Endodermal cell (in vitro differentiated cells): ENCODE data around the gene PNPLA7. TPM values are rescaled to one million over a fixed set of nuclear protein-coding genes. Genes with fewer than 3 reads are reported as not detected.

Source experiments
- DNase-seq: peaks from one replicate; pipeline ENCODE4 v3.0.0-alpha.2; 2017
- H3K27ac ChIP-seq: 2 replicates; pipeline ENCODE4 v1.5.1; 2013; ENCODE audit warnings: mild to moderate bottlenecking, low read depth, low read length, moderate library complexity
- H3K27me3 ChIP-seq: 2 replicates; pipeline ENCODE4 v1.6.1; 2013; ENCODE audit warnings: mild to moderate bottlenecking, low read length, moderate library complexity; ENCODE audit not compliant: insufficient read depth, control insufficient read depth, poor library complexity, severe bottlenecking
- H3K36me3 ChIP-seq: 2 replicates; pipeline ENCODE4 v1.7.0; 2013; ENCODE audit warnings: mild to moderate bottlenecking, low read length, moderate library complexity; ENCODE audit not compliant: control insufficient read depth, insufficient read depth
- H3K4me1 ChIP-seq: one replicate; pipeline ENCODE4 v1.7.0; 2013; ENCODE audit warnings: low read length; ENCODE audit not compliant: control insufficient read depth, insufficient read depth
- H3K4me3 ChIP-seq: 2 replicates; pipeline ENCODE4 v1.5.1; 2013; ENCODE audit warnings: mild to moderate bottlenecking, low read length, moderate library complexity
- H3K9ac ChIP-seq: 2 replicates; pipeline ENCODE4 v1.6.1; 2013; ENCODE audit warnings: mild to moderate bottlenecking, low read length, moderate library complexity; ENCODE audit not compliant: poor library complexity, severe bottlenecking; ENCODE audit errors: extremely low read depth
- H3K9me3 ChIP-seq: 2 replicates; pipeline ENCODE4 v1.6.1; 2013; ENCODE audit warnings: mild to moderate bottlenecking, low read length, moderate library complexity; ENCODE audit not compliant: control insufficient read depth
- H3K27ac Mint-ChIP-seq: 2 replicates; pipeline ENCODE4 v1.8.0; 2020; ENCODE audit warnings: mixed read lengths
- H3K27me3 Mint-ChIP-seq: 2 replicates; pipeline ENCODE4 v1.8.0; 2021; ENCODE audit warnings: mild to moderate bottlenecking, mixed read lengths; ENCODE audit not compliant: insufficient read depth
- H3K36me3 Mint-ChIP-seq: 2 replicates; pipeline ENCODE4 v1.8.0; 2020; ENCODE audit warnings: low read depth, mixed read lengths
- H3K4me1 Mint-ChIP-seq: 2 replicates; pipeline ENCODE4 v1.8.0; 2020; ENCODE audit warnings: mixed read lengths
- H3K4me3 Mint-ChIP-seq: 2 replicates; pipeline ENCODE4 v1.8.0; 2020; ENCODE audit warnings: mild to moderate bottlenecking, moderate library complexity, mixed read lengths
- H3K9me3 Mint-ChIP-seq: 2 replicates; pipeline ENCODE4 v1.8.0; 2020; ENCODE audit warnings: mild to moderate bottlenecking, mixed read lengths
- CTCF ChIP-seq: fragments of 200-600 bp; sonication (generic); conservative IDR thresholded peaks from 2 replicates; pipeline ENCODE4 v1.5.0; 2021; ENCODE audit warnings: antibody characterized with exemption, mild to moderate bottlenecking
- WGBS, 2 experiments: methylation state at CpG; one replicate each; pipeline versions ENCODE4 v1.1.5 to v1.1.7; 2013; ENCODE audit warnings: missing lambda C conversion rate in 2 of 2, mixed read lengths in 1 of 2; ENCODE audit not compliant: insufficient coverage in 1 of 2, insufficient read length in 1 of 2; 5-methylcytosine and 5-hydroxymethylcytosine counted together
- total RNA-seq, 2 donors: library from RNA; stranded (reverse); fragmentation: NEBNext Ultra II Directional in 1 of 2; extraction: Animal tissue kit (Norgen Biotek cat#: 25700) in 1 of 2; gene quantifications; 2 replicates in 1 of 2; 3 replicates in 1 of 2; pipeline ENCODE4 v1.2.1, GENCODE V29; 2021

Gene PNPLA7
- total RNA-seq, 2 donors from 2014 or later = 2.0 to 2.4 TPM

- WGBS, 2 experiments = 0% methylated on average over 4 to 61 of the region's 61 CpGs
- no peak overlapping the region for H3K4me3 ChIP-seq
- Mint-ChIP-seq H3K4me1 (peaks cover 11% of the 10 kb centered on the region), H3K9me3 (no peaks in the 10 kb centered on the region), H3K27ac (no peak overlapping the region), H3K27me3 (no peaks in the 10 kb centered on the region), H3K4me3 (peak overlapping the region; percentile 77), H3K36me3 (peaks cover 32% of the 10 kb centered on the region)
- no peaks in the 10 kb centered on the region for H3K27me3 ChIP-seq
- H3K36me3 ChIP-seq = peaks cover 37% of the 10 kb centered on the region
- TF ChIP-seq CTCF = no peak
- peaks cover 10% of the 10 kb centered on the region for H3K4me1 ChIP-seq
- H3K9ac ChIP-seq = no peak overlapping the region
- H3K9me3 ChIP-seq = no peaks in the 10 kb centered on the region
- H3K27ac ChIP-seq = no peak overlapping the region
- DNase-seq = no peak
These were observed 39.9 kb upstream of the PNPLA7 start for GRCh38 chr9:137590123-137590468.

- H3K9me3 Mint-ChIP-seq = no peaks in the 10 kb centered on the region
- peak overlapping the region; percentile 75 for H3K4me3 Mint-ChIP-seq
- no peaks in the 10 kb centered on the region for H3K27me3 Mint-ChIP-seq
- H3K9ac ChIP-seq = peak overlapping the region; percentile 60
- H3K4me1 ChIP-seq = peaks cover 10% of the 10 kb centered on the region
- peak overlapping the region; percentile 89 for H3K4me3 ChIP-seq
- H3K36me3 Mint-ChIP-seq = peaks cover 35% of the 10 kb centered on the region
- no peak for TF ChIP-seq CTCF
- H3K27ac Mint-ChIP-seq = peak overlapping the region; percentile 30
- no peak overlapping the region for H3K27ac ChIP-seq
- peaks cover 11% of the 10 kb centered on the region for H3K4me1 Mint-ChIP-seq
- WGBS, 2 experiments = 11 to 12% methylated on average over 32 to 58 of the region's 58 CpGs
- DNase-seq = peak; percentile 64
- no peaks in the 10 kb centered on the region for H3K9me3 ChIP-seq
- H3K36me3 ChIP-seq = peaks cover 41% of the 10 kb centered on the region
- H3K27me3 ChIP-seq = no peaks in the 10 kb centered on the region
These were observed 39.4 kb upstream of the PNPLA7 start for GRCh38 chr9:137589441-137590122.

- Histone ChIP-seq H3K27ac (no peak overlapping the region), H3K9me3 (no peaks in the 10 kb centered on the region), H3K36me3 (peaks cover 48% of the 10 kb centered on the region), H3K27me3 (no peaks in the 10 kb centered on the region), H3K9ac (no peak overlapping the region), H3K4me1 (peaks cover 10% of the 10 kb centered on the region), H3K4me3 (peak overlapping the region; percentile 89)
- Mint-ChIP-seq H3K27ac (no peak overlapping the region), H3K9me3 (no peaks in the 10 kb centered on the region), H3K27me3 (no peaks in the 10 kb centered on the region), H3K36me3 (peaks cover 37% of the 10 kb centered on the region), H3K4me3 (peak overlapping the region; percentile 75), H3K4me1 (peaks cover 11% of the 10 kb centered on the region)
- TF ChIP-seq CTCF = no peak
- WGBS, 2 experiments = 91 to 93% methylated on average over 6 of the region's 6 CpGs
- DNase-seq = peak; percentile 18
These were observed 38.7 kb upstream of the PNPLA7 start for GRCh38 chr9:137588891-137589290.
